Trophoblast cell (in vitro differentiated cells and primary cell): Measurements from ENCODE around the gene CBR1.

Source experiments
- DNase-seq, 2 donors: peaks; one replicate each; pipeline ENCODE4 v3.0.0-alpha.2; 2016
- H2AFZ ChIP-seq: 2 replicates; pipeline ENCODE4 v1.6.1; 2013; ENCODE audit warnings: low read length, moderate library complexity, mild to moderate bottlenecking; ENCODE audit not compliant: insufficient read depth, poor library complexity
- H2AK5ac ChIP-seq: 2 replicates; pipeline ENCODE4 v1.6.1; 2013; ENCODE audit warnings: mild to moderate bottlenecking, low read length
- H2BK120ac ChIP-seq: 2 replicates; pipeline ENCODE4 v1.6.1; 2013; ENCODE audit warnings: low read length, mild to moderate bottlenecking, moderate library complexity; ENCODE audit not compliant: insufficient read depth, poor library complexity
- H2BK12ac ChIP-seq: 2 replicates; pipeline ENCODE4 v1.6.1; 2013; ENCODE audit warnings: mild to moderate bottlenecking, low read length, moderate library complexity
- H2BK5ac ChIP-seq: 2 replicates; pipeline ENCODE4 v1.6.1; 2013; ENCODE audit warnings: low read length, low read depth, moderate library complexity, mild to moderate bottlenecking; ENCODE audit not compliant: poor library complexity
- H3K14ac ChIP-seq: 2 replicates; pipeline ENCODE4 v1.6.1; 2013; ENCODE audit warnings: mild to moderate bottlenecking, low read length
- H3K18ac ChIP-seq: 2 replicates; pipeline ENCODE4 v1.6.1; 2013; ENCODE audit warnings: mild to moderate bottlenecking, low read length
- H3K23ac ChIP-seq: 2 replicates; pipeline ENCODE4 v1.6.1; 2013; ENCODE audit warnings: low read length
- H3K27ac ChIP-seq: 2 replicates; pipeline ENCODE4 v1.5.1; 2013; ENCODE audit warnings: low read depth, mild to moderate bottlenecking, inconsistent platforms, low read length, moderate library complexity
- H3K27me3 ChIP-seq: 2 replicates; pipeline ENCODE4 v1.6.1; 2013; ENCODE audit warnings: inconsistent platforms, mild to moderate bottlenecking, low read length, moderate library complexity; ENCODE audit not compliant: insufficient read depth
- H3K36me3 ChIP-seq, 2 experiments: 1 replicate in 1 of 2; 2 replicates in 1 of 2; pipeline ENCODE4 v1.6.1; 2013; ENCODE audit warnings: low read length in 2 of 2, mild to moderate bottlenecking in 2 of 2, moderate library complexity in 1 of 2; ENCODE audit not compliant: insufficient read depth in 2 of 2, control insufficient read depth in 1 of 2
- H3K4ac ChIP-seq: 2 replicates; pipeline ENCODE4 v1.6.1; 2013; ENCODE audit warnings: low read depth, mild to moderate bottlenecking, low read length, moderate library complexity
- H3K4me1 ChIP-seq, 2 experiments: 1 replicate in 1 of 2; 2 replicates in 1 of 2; pipeline ENCODE4 v1.6.1; 2013; ENCODE audit warnings: low read length in 2 of 2, mild to moderate bottlenecking in 2 of 2, moderate library complexity in 1 of 2; ENCODE audit not compliant: insufficient read depth in 2 of 2, control insufficient read depth in 1 of 2
- H3K4me2 ChIP-seq: 2 replicates; pipeline ENCODE4 v1.6.1; 2013; ENCODE audit warnings: inconsistent platforms, mild to moderate bottlenecking, low read length, moderate library complexity
- H3K4me3 ChIP-seq: 2 replicates; pipeline ENCODE4 v1.5.1; 2013; ENCODE audit warnings: mild to moderate bottlenecking, low read depth, low read length, inconsistent platforms
- H3K79me1 ChIP-seq: one replicate; pipeline ENCODE4 v1.6.1; 2013; ENCODE audit warnings: low read length
- H3K79me2 ChIP-seq: 2 replicates; pipeline ENCODE4 v1.6.1; 2013; ENCODE audit warnings: low read length, mild to moderate bottlenecking; ENCODE audit not compliant: control insufficient read depth, insufficient read depth, poor library complexity
- H3K9ac ChIP-seq: 2 replicates; pipeline ENCODE4 v1.6.1; 2013; ENCODE audit warnings: mild to moderate bottlenecking, low read length
- H3K9me3 ChIP-seq: 2 replicates; pipeline ENCODE4 v1.6.1; 2013; ENCODE audit warnings: low read depth, mild to moderate bottlenecking, control low read depth, inconsistent platforms, low read length; ENCODE audit not compliant: insufficient read depth
- H4K12ac ChIP-seq: 2 replicates; pipeline ENCODE4 v1.6.1; 2013; ENCODE audit warnings: low read depth, mild to moderate bottlenecking, low read length, moderate library complexity
- H4K8ac ChIP-seq: 2 replicates; pipeline ENCODE4 v1.6.1; 2013; ENCODE audit warnings: low read depth, mild to moderate bottlenecking, low read length, moderate library complexity
- H4K91ac ChIP-seq: one replicate; pipeline ENCODE4 v1.6.1; 2013; ENCODE audit warnings: low read depth, mild to moderate bottlenecking, low read length, moderate library complexity
- WGBS: extraction: QIAGEN DNeasy Blood & Tissue Kit; methylation state at CpG from one replicate; pipeline ENCODE4 v1.1.7; 2013; ENCODE audit warnings: missing lambda C conversion rate; ENCODE audit not compliant: insufficient read length, insufficient coverage; ENCODE audit errors: extremely low coverage; 5-methylcytosine and 5-hydroxymethylcytosine counted together

Gene CBR1

DNA sequence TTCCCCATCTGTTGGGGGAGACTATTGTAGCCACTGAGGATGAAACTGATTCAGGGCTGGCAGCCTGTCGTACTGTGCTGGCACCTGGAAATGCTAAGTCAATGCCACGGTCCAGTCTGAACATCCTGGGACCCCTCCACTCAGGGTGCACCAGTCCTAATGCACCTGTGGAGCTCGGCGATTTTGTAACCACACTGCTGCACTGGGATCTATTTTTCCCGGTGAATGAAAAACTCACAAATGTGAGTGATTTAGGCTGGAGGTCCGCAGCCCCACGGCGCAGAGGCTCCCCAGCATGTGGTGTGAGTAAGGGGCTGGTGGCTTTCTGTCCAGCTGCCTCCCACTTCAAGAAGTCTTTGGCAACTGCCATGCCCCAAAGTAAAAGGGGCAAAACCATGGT lies 45.0 kb upstream of the CBR1 start:
- Histone ChIP-seq H3K4me2 (no peak overlapping the region), H3K79me1 (peaks cover 31% of the 10 kb centered on the region), H2AK5ac (peak overlapping the region; percentile 83), H2BK12ac (peak overlapping the region; percentile 89), H3K23ac (no peak overlapping the region), H4K91ac (peak overlapping the region; percentile 99), H4K12ac (no peak overlapping the region), H3K27ac (peak overlapping the region; percentile 87), H3K18ac (peak overlapping the region; percentile 92), H3K27me3 (no peaks in the 10 kb centered on the region), H3K4ac (peak overlapping the region; percentile 61), H3K9ac (no peak overlapping the region), H3K14ac (peak overlapping the region; percentile 84), H4K8ac (no peak overlapping the region), H3K4me1 (peaks cover 10 to 12% of the 10 kb centered on the region in 2 experiments), H2BK5ac (peak overlapping the region; percentile 92), H3K79me2 (peaks cover 3% of the 10 kb centered on the region), H3K9me3 (no peaks in the 10 kb centered on the region), H3K4me3 (no peak overlapping the region), H3K36me3 (no peaks in the 10 kb centered on the region), H2BK120ac (peak overlapping the region; percentile 93), H2AFZ (no peak overlapping the region)
- WGBS = no CpG with 5 or more reads among the region's 8 CpGs
- DNase-seq = no peak

DNA sequence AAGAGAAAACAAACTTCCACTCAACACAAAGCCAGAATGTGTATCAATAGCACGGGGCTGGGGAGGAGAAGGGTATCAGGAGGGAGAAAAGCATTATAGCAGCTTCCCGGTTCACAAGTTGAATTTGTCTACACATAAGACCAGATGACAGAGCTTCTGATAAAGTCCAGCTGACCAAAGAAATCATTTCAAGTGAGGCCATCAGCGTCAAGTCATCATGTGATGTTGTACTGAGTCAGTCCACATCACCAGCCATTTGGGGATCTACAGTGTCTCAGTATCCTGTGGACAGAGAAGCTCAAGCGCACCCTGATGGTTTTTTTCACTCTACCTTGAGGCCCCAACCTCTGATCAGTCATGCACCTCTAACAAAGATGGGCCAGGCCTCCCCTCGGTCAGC lies 42.5 kb upstream of the CBR1 start:
- Histone ChIP-seq H3K79me1 (peaks cover 42% of the 10 kb centered on the region), H3K4ac (no peak overlapping the region), H3K4me3 (no peak overlapping the region), H4K8ac (no peak overlapping the region), H3K27me3 (no peaks in the 10 kb centered on the region), H3K27ac (no peak overlapping the region), H3K79me2 (peaks cover 5% of the 10 kb centered on the region), H3K18ac (no peak overlapping the region), H2BK5ac (no peak overlapping the region), H2BK12ac (no peak overlapping the region), H2BK120ac (peak overlapping the region; percentile 3), H2AFZ (no peak overlapping the region), H3K9me3 (peaks cover 6% of the 10 kb centered on the region), H4K12ac (no peak overlapping the region), H3K36me3 (peaks cover 0 to 4% of the 10 kb centered on the region in 2 experiments), H4K91ac (peak overlapping the region; percentile 25), H3K14ac (no peak overlapping the region), H2AK5ac (no peak overlapping the region), H3K23ac (no peak overlapping the region), H3K9ac (no peak overlapping the region), H3K4me2 (no peak overlapping the region), H3K4me1 (peaks cover 17 to 24% of the 10 kb centered on the region in 2 experiments)
- DNase-seq = no peak
- WGBS = no CpG with 5 or more reads among the region's 5 CpGs

DNA sequence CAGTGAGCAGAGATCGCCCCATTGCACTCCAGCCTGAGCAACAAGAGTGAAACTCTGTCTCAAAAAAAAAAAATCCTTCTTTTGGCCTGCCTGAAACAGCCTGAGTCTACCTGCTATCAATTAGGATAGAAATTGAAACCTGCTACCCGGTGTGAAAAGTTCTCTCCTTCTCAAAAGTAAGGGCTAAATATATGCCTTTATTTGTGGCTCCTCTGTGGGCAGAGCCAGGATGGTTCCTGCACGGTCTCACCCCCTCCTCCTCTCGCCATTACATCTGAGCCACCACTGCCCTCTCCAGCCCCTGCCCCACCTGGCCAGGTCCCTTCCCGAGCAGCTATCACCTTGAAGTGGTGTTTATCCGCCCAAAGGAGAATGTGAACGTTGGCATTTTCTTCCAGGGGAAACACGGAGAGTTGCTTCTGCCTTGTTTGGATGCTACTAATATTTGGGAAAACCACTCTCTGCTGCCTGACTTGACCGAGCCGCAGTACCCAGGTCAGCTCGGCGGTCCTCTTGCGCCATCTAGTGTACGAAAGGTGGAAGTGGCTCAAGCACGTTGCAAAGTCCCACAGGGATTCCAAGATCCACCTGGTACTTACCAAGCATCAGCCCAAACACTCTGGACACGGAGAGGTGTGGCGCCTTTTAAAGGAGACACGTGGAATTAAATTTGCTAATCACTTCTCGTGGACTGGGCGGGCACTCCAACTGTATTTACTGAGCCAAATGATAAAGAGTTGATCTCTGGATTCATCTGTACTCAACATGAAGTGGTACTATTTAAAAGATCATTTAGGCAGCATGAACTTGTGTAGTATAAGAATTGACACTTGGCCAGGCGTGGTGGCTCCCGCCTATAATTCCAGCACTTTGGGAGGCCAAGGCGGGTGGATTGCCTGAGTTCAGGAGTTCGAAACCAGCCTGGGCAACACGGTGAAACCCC lies 41.4 kb upstream of the CBR1 start:
- Histone ChIP-seq H3K27me3 (no peaks in the 10 kb centered on the region), H4K12ac (no peak overlapping the region), H4K8ac (no peak overlapping the region), H3K4me1 (peaks cover 22 to 23% of the 10 kb centered on the region in 2 experiments), H3K4me2 (no peak overlapping the region), H3K79me1 (peaks cover 40% of the 10 kb centered on the region), H3K9ac (no peak overlapping the region), H3K79me2 (peaks cover 5% of the 10 kb centered on the region), H3K4ac (no peak overlapping the region), H2BK12ac (no peak overlapping the region), H3K9me3 (peaks cover 6% of the 10 kb centered on the region), H3K14ac (no peak overlapping the region), H2AK5ac (no peak overlapping the region), H3K4me3 (no peak overlapping the region), H3K23ac (no peak overlapping the region), H2AFZ (no peak overlapping the region), H3K18ac (no peak overlapping the region), H2BK120ac (no peak overlapping the region), H3K36me3 (peaks cover 0 to 5% of the 10 kb centered on the region in 2 experiments), H2BK5ac (no peak overlapping the region), H3K27ac (no peak overlapping the region), H4K91ac (peak overlapping the region; percentile 33)
- WGBS = no CpG with 5 or more reads among the region's 25 CpGs
- DNase-seq = peak; percentile 60 to 89

DNA sequence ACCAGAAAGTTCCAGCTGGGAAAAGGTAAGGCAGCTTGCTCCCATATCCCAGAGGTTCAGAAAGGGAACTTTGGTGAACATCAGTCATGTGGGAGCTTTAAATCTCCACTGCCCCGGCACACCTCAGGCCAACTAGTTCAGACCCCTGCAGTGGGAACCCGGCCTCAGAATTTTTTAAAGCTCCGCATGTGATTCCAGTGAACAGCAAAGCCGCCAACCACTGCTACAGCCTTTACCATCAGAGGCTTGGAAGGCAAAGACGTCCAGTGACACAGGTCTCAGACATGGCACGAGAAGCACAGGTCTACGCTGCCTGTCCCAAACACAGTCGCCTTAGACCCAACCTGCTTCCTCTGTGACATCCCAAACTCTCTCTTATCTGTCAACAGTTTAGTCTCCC lies 40.5 kb upstream of the CBR1 start:
- peak overlapping the region; percentile 78 for H4K91ac ChIP-seq
- no peak for DNase-seq
- WGBS = no CpG with 5 or more reads among the region's 8 CpGs

More for the DNA sequence above, 40.5 kb upstream of the CBR1 start:
- no peak overlapping the region for H3K4ac ChIP-seq
- peaks cover 6% of the 10 kb centered on the region for H3K9me3 ChIP-seq
- H3K18ac ChIP-seq = no peak overlapping the region
- peaks cover 2% of the 10 kb centered on the region for H3K79me2 ChIP-seq
- H2BK120ac ChIP-seq = peak overlapping the region; percentile 9
- H3K23ac ChIP-seq = no peak overlapping the region
- H2AK5ac ChIP-seq = peak overlapping the region; percentile 14
- no peak overlapping the region for H3K4me2 ChIP-seq
- peak overlapping the region; percentile 77 for H3K27ac ChIP-seq
- peaks cover 3 to 5% of the 10 kb centered on the region in 2 experiments for H3K36me3 ChIP-seq
- no peak overlapping the region for H3K4me3 ChIP-seq
- H4K12ac ChIP-seq = no peak overlapping the region
- peak overlapping the region; percentile 38 for H2BK12ac ChIP-seq
- peaks cover 37% of the 10 kb centered on the region for H3K79me1 ChIP-seq
- no peak overlapping the region for H3K9ac ChIP-seq
- H3K4me1 ChIP-seq = peaks cover 17 to 23% of the 10 kb centered on the region in 2 experiments
- no peak overlapping the region for H3K14ac ChIP-seq
- H2BK5ac ChIP-seq = peak overlapping the region; percentile 68
- H3K27me3 ChIP-seq = no peaks in the 10 kb centered on the region
- peak overlapping the region; percentile 12 for H4K8ac ChIP-seq
- H2AFZ ChIP-seq = no peak overlapping the region
